GM13976 (cell line): ENCODE data around the gene CFAP92.

Experiments used
- DNase-seq: peaks from one replicate; pipeline ENCODE4 v3.0.0; 2012; ENCODE audit warnings: low spot score
- in situ Hi-C: fragments of 300-500 bp; cut with MboI; formaldehyde crosslinking; loops from one replicate; pipeline ENCODE4 v1.12.0; 2022; ENCODE audit warnings: low sequenced_read_pairs, mixed read lengths, inconsistent platforms; ENCODE audit not compliant: unreplicated experiment
- TF ChIP-seq, protein P1 (sequence below): IDR thresholded peaks from 2 replicates; pipeline ENCODE4 v1.5.1; 2012; ENCODE audit warnings: borderline replicate concordance, mild to moderate bottlenecking; ENCODE audit not compliant: insufficient read depth; ENCODE audit errors: extremely low read depth, missing control alignments, control extremely low read depth

The CFAP92 gene

DNA sequence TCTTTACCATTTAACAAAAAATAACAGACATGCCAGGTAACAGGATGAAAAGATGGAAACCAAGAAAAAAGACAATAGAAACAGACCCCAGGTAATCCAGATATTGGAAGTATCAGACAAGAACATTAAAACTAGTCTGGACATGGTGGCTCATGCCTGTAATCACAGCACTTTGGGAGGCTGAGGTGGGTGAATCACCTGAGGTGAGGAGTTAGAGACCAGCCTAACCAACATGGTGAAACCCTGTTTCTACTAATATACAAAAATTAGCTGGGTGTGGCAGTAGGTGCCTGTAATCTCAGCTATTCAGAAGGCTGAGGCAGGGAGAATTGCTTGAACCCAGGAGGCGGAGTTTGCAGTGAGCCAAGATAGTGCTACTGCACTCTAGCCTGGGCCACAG, 73.9 kb downstream of the CFAP92 start:
- in situ Hi-C loops = no loop called here
- no peak for DNase-seq
- TF ChIP-seq, protein P1, sequence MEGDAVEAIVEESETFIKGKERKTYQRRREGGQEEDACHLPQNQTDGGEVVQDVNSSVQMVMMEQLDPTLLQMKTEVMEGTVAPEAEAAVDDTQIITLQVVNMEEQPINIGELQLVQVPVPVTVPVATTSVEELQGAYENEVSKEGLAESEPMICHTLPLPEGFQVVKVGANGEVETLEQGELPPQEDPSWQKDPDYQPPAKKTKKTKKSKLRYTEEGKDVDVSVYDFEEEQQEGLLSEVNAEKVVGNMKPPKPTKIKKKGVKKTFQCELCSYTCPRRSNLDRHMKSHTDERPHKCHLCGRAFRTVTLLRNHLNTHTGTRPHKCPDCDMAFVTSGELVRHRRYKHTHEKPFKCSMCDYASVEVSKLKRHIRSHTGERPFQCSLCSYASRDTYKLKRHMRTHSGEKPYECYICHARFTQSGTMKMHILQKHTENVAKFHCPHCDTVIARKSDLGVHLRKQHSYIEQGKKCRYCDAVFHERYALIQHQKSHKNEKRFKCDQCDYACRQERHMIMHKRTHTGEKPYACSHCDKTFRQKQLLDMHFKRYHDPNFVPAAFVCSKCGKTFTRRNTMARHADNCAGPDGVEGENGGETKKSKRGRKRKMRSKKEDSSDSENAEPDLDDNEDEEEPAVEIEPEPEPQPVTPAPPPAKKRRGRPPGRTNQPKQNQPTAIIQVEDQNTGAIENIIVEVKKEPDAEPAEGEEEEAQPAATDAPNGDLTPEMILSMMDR = no peak

DNA sequence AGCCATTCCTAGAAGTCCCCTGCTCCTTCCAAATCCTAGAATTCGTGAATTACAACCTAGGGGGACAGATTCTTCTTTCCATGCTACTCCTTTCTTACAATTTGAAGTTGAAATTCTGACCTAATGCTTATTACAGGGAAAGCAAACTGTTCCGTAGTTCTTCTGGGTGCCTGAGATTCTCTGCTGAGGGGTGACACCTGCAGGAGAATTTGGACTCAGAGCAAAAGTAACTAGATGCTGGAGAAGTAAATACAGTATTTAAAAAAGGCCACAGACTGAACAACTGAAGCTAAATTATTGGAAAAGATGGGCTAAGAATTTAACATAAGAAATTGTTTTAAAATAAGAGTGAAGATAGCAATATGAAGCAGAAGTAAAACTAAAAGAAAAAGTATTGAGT, 76.6 kb downstream of the CFAP92 start:
- in situ Hi-C loops = no loop called here
- TF ChIP-seq, protein P1 = peak; percentile 17
- no peak for DNase-seq

DNA sequence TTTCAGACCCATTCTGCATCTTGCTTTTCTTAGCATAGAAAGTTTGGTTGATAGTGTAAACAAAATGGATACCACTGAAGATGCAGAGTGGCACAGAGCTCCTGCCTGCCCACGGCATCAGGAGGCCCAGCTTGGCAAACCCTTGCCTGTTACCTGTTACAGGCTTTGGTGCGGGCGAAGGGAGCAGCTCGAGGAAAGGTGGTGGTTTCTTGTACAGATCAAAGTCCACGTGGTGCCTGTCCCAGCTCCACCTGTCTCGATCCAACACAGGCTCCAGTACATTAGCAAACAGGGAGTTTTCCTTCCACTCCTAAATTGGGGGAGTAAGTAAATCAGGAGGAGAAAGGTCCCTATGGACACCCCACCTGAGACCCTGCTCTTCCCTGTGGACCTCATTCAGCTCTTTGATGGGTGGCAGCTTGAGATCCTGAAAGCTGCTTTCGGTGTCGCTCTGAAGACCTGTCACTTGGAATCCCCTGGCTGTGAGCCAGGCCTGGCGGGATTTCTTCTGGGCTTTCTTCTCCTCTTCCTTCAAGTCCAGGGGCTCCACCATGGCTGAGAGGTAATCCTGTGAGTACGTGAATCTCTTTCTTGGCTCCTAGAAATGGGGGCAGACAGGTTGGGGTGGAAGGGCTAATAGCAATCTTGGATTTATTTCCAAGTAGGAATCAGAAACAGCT, 78.8 kb downstream of the CFAP92 start:
- in situ Hi-C loops = no loop called here
- TF ChIP-seq, protein P1 = no peak
- no peak for DNase-seq

DNA sequence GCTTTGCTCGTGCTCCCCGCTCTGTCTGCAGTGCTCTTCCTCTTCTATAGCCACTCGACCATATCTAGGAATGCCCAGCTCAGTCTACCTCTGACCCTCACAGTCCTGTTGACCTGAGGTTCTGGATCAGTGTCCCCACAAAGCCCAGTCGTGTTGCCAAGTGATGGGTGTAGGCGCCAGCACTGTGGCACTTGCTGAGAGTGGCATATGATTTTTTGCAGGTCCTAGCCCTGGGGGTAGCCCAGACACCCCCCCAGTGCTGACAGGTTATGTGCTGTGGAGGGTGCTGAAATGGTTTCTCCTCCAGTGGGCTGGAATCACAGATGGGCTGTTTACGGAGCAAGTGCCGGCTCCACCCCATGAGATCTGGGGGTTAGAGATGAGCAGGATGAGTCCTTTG, 82.0 kb downstream of the CFAP92 start:
- TF ChIP-seq, protein P1 = no peak
- no peak for DNase-seq
- in situ Hi-C loops = no loop called here

DNA sequence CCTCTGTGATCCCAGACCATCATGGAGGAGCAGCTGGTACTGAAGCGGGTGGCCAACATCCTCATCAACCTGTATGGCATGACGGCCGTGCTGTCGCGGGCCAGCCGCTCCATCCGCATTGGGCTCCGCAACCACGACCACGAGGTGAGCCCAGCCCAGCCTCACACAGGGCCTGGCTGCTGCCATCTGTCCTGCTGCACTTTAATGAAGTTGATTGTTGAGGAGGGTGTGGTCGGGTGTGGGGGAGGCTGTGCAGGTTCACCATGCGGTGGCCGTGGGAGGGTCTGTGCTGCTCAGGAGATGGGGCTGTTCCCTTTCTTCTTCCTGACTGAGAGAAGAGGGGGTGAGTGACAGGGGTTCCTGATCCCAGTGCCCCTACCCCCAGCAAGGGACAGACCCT, 83.9 kb downstream of the CFAP92 start:
- TF ChIP-seq, protein P1 = no peak
- in situ Hi-C loops = no loop called here
- no peak for DNase-seq

DNA sequence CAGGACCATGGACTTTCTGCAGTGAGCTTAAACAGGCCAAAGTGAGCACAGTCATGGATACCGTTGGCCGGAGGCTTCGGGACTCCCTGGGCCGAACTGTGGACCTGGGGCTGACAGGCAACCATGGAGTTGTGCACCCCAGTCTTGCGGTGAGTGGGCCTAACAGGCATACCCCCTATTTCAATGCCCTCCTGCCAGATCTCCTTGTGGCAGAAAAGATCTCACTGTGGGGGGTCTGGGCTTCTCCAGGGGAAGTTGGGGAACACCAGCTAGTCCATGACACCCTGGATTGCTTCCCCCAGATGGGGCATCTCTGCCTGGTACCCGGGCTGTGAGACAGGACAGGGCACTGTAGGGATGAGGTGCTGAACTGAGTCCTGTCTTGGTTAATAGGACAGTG, 84.9 kb downstream of the CFAP92 start:
- TF ChIP-seq, protein P1 = no peak
- in situ Hi-C loops = no loop called here
- DNase-seq = no peak

DNA sequence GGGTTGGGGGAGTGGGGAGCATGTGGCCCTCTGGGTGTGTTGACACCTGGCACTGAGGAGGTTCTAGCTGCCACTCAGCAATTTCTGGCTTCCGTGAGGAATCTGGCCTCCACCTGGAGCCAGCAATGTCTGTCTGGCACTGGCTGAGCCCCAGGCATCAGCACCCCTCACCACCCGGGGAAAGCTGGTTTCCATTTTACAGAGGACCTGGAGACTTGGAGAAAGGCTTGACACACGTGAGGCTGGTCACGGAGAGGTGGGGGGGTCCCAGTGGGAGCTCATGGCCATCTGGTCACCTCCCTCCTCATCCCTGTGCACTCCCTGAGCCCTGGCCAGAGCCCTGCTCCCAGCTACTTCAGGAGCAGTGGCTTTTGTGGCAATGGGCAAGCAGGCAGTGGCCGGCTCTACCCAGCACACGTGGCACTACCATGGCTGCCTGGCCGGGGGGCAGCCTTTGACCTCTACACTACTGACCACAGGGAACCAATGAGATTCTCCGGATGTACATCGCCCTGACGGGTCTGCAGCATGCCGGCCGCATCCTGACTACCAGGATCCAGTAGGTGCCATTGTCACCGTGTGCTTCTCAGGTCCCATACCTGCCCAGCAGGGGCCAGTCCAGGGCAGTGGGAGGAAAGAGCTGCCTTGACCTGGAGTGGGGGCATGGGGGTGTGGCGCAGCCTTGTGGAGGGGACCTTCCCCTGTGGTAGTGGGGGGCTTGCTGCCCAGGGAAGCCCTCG, 86.0 kb downstream of the CFAP92 start:
- TF ChIP-seq, protein P1 = no peak
- no peak for DNase-seq

More for the DNA sequence above, 86.0 kb downstream of the CFAP92 start:
- in situ Hi-C loops = no loop called here
